GDM1 (cell line): ENCODE measurements around the gene DDX39A.
A peak's percentile ranks its signal among the peaks of the same experiment; 100 is the strongest.
"Not testable (repeated sequence)": the region's sequence is repeated elsewhere in the genome, so short reads cannot be mapped to it uniquely, and the experiment has no call there.

Experiments
- DNase-seq: peaks from one replicate; lab custom pipeline; 2025; lab: John Stamatoyannopoulos, UW

Gene DDX39A

GRCh38 chr19:14385492-14385891, 33.6 kb downstream of the DDX39A start:
- DNase-seq: no peak

- DNase-seq: peak; percentile 16
Observed at GRCh38 chr19:14383661-14384555, 35.2 kb downstream of the DDX39A start.

GRCh38 chr19:14381689-14382474, 37.3 kb downstream of the DDX39A start:
- DNase-seq: no peak

GRCh38 chr19:14379294-14380065, 39.7 kb downstream of the DDX39A start:
- DNase-seq: no peak

- no peak for DNase-seq
Observed at GRCh38 chr19:14378890-14379289, 40.3 kb downstream of the DDX39A start.

- no peak for DNase-seq
Observed at GRCh38 chr19:14377883-14378328, 41.2 kb downstream of the DDX39A start.

- DNase-seq: no peak
Observed at GRCh38 chr19:14375582-14376291, 43.4 kb downstream of the DDX39A start.

GRCh38 chr19:14375055-14375581, 44.0 kb downstream of the DDX39A start:
- peak; percentile 89 for DNase-seq

- not testable (repeated sequence) for DNase-seq
Observed at GRCh38 chr19:14374313-14374712, 44.8 kb downstream of the DDX39A start.

- not testable (repeated sequence) for DNase-seq
Observed at GRCh38 chr19:14372384-14373077, 46.6 kb downstream of the DDX39A start.

GRCh38 chr19:14371301-14371821, 47.8 kb downstream of the DDX39A start:
- no peak for DNase-seq

- DNase-seq: no peak
Observed at GRCh38 chr19:14370940-14371280, 48.2 kb downstream of the DDX39A start.

- peak; percentile 38 for DNase-seq
Observed at GRCh38 chr19:14370169-14370939, 48.8 kb downstream of the DDX39A start.

GRCh38 chr19:14369399-14370168, 49.6 kb downstream of the DDX39A start:
- peak; percentile 22 for DNase-seq

GRCh38 chr19:14368011-14368513, 51.1 kb downstream of the DDX39A start:
- no peak for DNase-seq

- no peak for DNase-seq
Observed at GRCh38 chr19:14367016-14367415, 52.1 kb downstream of the DDX39A start.

GRCh38 chr19:14366529-14366928, 52.6 kb downstream of the DDX39A start:
- DNase-seq: peak; percentile 67

- not testable (repeated sequence) for DNase-seq
Observed at GRCh38 chr19:14364098-14364443, 55.1 kb downstream of the DDX39A start.
